Measurements from ENCODE around the gene OR52E6.
A peak's percentile ranks its signal among the peaks of the same experiment; 100 is the strongest.

- peak; percentile 31; the same call in 1 of the 2 replicates for TF ChIP-seq CTCF (conservative IDR thresholded peaks at IDR 0.05; ENCODE audit: low read depth, low read length)
- TF ChIP-seq EZH2 (IDR thresholded peaks at IDR 0.05; ENCODE audit: low read length, unreplicated experiment): no peak
- no peak for TF ChIP-seq EZH2phosphoT487 (IDR thresholded peaks at IDR 0.05; ENCODE audit: borderline replicate concordance, low read length)
Measured at GRCh38 chr11:5891216-5891800, 49.6 kb upstream of the OR52E6 start.

All from PC-3 (cell line).